ENCODE measurements around the gene PLD5. TPM values are rescaled to one million over a fixed set of nuclear protein-coding genes. Genes with fewer than 3 reads are reported as not detected.

The PLD5 gene
- polyA plus RNA-seq, 1 of the 3 experiments (the other 2 are of a cell fraction), result 0.08 TPM

GRCh38 chr1:242447689-242448088, 76.8 kb downstream of the PLD5 start:
- Histone ChIP-seq H3K79me2 (ENCODE audit: insufficient read depth) (no peaks in the 10 kb centered on the region), H2AFZ (ENCODE audit: low read depth) (no peak overlapping the region), H3K27ac (ENCODE audit: low read depth in 2 of 2, low read length in 1 of 2) (peak overlapping the region in 1 of 2 experiments; percentile 96; a peak in 2 of 4 replicates), H3F3A (replicated peaks; ENCODE audit: insufficient read depth) (no peaks in the 10 kb centered on the region), H3K9me3 (no peaks in the 10 kb centered on the region), H3K36me3 (replicated peaks in 1 of 2; ENCODE audit: control insufficient read depth in 1 of 2, insufficient read depth in 2 of 2, low read length in 1 of 2) (no peaks in the 10 kb centered on the region), H3K4me3 (ENCODE audit: low read depth in 2 of 2, low read length in 1 of 2) (peak overlapping the region in 1 of 2 experiments; percentile 27; a peak in 2 of 4 replicates), H3K4me1 (ENCODE audit: control insufficient read depth in 1 of 2, insufficient read depth in 2 of 2, low read depth in 1 of 2, low read length in 1 of 2) (peaks cover 0 to 22% of the 10 kb centered on the region in 2 experiments; a peak in 2 of 4 replicates), H3K4me2 (no peak overlapping the region), H3K27me3 (ENCODE audit: insufficient read depth) (no peaks in the 10 kb centered on the region), H3K9ac (no peak overlapping the region), H4K20me1 (ENCODE audit: insufficient read depth) (no peaks in the 10 kb centered on the region), H3K9me2 (no peaks in the 10 kb centered on the region)
- no peak for DNase-seq
- WGBS (ENCODE audit: low lambda C conversion rate), result 74% methylated on average over 7 of the region's 7 CpGs
- no peak for TF ChIP-seq SMC3 (IDR thresholded peaks at IDR 0.05; ENCODE audit: low read depth, low read length)
- no peak for TF ChIP-seq FOXM1 (IDR thresholded peaks at IDR 0.05; ENCODE audit: low read depth)
- TF ChIP-seq, protein P1, sequence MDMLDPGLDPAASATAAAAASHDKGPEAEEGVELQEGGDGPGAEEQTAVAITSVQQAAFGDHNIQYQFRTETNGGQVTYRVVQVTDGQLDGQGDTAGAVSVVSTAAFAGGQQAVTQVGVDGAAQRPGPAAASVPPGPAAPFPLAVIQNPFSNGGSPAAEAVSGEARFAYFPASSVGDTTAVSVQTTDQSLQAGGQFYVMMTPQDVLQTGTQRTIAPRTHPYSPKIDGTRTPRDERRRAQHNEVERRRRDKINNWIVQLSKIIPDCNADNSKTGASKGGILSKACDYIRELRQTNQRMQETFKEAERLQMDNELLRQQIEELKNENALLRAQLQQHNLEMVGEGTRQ (IDR thresholded peaks at IDR 0.05; ENCODE audit: borderline replicate concordance, low read depth, low read length), result no peak
- no peak for TF ChIP-seq TAF1 (IDR thresholded peaks at IDR 0.05; ENCODE audit: borderline replicate concordance, low read depth, low read length)
- TF ChIP-seq FOXJ3 (CRISPR knock-in tag; IDR thresholded peaks at IDR 0.05), result no peak
- ChIA-PET POLR2A (interaction anchor here (0.8 to 3.5 kb wide), 2 partner anchors 11 to 19 kb away, joined by 3 to 11 read pairs; no protein-coding TSS in a partner anchor), CTCF (interaction anchor here (1.7 kb wide), 1 partner anchor 22 kb away, joined by 3 read pairs; no protein-coding TSS in a partner anchor)

DNA sequence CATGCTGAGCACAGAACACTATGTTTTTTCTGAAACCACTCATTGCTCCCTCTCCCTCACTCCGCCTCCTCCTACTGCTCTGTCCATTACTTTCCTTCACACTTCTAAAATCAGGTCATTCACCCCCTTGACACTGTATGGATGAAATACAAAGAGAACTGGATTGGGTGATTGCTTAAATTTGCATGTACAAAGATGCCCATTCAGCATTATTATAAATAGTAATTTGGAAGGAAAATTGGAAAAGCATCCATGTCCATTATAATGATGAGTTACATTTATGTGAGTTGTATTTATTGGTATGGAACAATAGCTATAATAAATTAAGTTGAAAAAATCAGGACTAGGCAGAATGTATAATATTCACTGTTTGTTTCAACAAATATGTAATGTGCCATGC, 83.7 kb downstream of the PLD5 start:
- Histone ChIP-seq H4K20me1 (ENCODE audit: insufficient read depth) (no peaks in the 10 kb centered on the region), H3K36me3 (replicated peaks in 1 of 2; ENCODE audit: control insufficient read depth in 1 of 2, insufficient read depth in 2 of 2, low read length in 1 of 2) (no peaks in the 10 kb centered on the region), H3K9ac (no peak overlapping the region), H2AFZ (ENCODE audit: low read depth) (no peak overlapping the region), H3K9me3 (no peaks in the 10 kb centered on the region), H3K9me2 (no peaks in the 10 kb centered on the region), H3K27ac (ENCODE audit: low read depth in 2 of 2, low read length in 1 of 2) (no peak overlapping the region), H3K4me2 (no peak overlapping the region), H3F3A (replicated peaks; ENCODE audit: insufficient read depth) (no peaks in the 10 kb centered on the region), H3K4me3 (ENCODE audit: low read depth in 2 of 2, low read length in 1 of 2) (no peak overlapping the region), H3K4me1 (ENCODE audit: control insufficient read depth in 1 of 2, insufficient read depth in 2 of 2, low read depth in 1 of 2, low read length in 1 of 2) (peaks cover 0 to 9% of the 10 kb centered on the region in 2 experiments; a peak in 2 of 4 replicates), H3K27me3 (ENCODE audit: insufficient read depth) (no peaks in the 10 kb centered on the region), H3K79me2 (ENCODE audit: insufficient read depth) (no peaks in the 10 kb centered on the region)
- POLR2A ChIA-PET, result interaction anchor here (1.0 kb wide), 1 partner anchor 9 kb away, joined by 4 read pairs; no protein-coding TSS in a partner anchor
- no peak for DNase-seq
- CTCF ChIA-PET, result interaction anchor here (2.5 to 6.5 kb wide), 2 partner anchors 9 to 14 kb away, joined by 8 to 30 read pairs; no protein-coding TSS in a partner anchor
- TF ChIP-seq TEAD4 (IDR thresholded peaks at IDR 0.05; ENCODE audit: borderline replicate concordance, insufficient read depth) (no peak), NFIC (IDR thresholded peaks at IDR 0.05; ENCODE audit: borderline replicate concordance) (no peak), MXI1 (IDR thresholded peaks at IDR 0.05; ENCODE audit: low read depth, low read length) (no peak), GATA2 (CRISPR knock-in tag; IDR thresholded peaks at IDR 0.05) (no peak), MAX (IDR thresholded peaks at IDR 0.05; ENCODE audit: low read depth) (no peak), USF1 (IDR thresholded peaks at IDR 0.05; ENCODE audit: borderline replicate concordance, low read depth) (no peak)
- TF ChIP-seq, protein P2, sequence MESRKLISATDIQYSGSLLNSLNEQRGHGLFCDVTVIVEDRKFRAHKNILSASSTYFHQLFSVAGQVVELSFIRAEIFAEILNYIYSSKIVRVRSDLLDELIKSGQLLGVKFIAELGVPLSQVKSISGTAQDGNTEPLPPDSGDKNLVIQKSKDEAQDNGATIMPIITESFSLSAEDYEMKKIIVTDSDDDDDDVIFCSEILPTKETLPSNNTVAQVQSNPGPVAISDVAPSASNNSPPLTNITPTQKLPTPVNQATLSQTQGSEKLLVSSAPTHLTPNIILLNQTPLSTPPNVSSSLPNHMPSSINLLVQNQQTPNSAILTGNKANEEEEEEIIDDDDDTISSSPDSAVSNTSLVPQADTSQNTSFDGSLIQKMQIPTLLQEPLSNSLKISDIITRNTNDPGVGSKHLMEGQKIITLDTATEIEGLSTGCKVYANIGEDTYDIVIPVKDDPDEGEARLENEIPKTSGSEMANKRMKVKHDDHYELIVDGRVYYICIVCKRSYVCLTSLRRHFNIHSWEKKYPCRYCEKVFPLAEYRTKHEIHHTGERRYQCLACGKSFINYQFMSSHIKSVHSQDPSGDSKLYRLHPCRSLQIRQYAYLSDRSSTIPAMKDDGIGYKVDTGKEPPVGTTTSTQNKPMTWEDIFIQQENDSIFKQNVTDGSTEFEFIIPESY (IDR thresholded peaks at IDR 0.05; ENCODE audit: borderline replicate concordance, low read depth), result no peak
- TF ChIP-seq, protein P1 (IDR thresholded peaks at IDR 0.05; ENCODE audit: borderline replicate concordance, low read depth, low read length), result no peak
- TF ChIP-seq, protein P3, sequence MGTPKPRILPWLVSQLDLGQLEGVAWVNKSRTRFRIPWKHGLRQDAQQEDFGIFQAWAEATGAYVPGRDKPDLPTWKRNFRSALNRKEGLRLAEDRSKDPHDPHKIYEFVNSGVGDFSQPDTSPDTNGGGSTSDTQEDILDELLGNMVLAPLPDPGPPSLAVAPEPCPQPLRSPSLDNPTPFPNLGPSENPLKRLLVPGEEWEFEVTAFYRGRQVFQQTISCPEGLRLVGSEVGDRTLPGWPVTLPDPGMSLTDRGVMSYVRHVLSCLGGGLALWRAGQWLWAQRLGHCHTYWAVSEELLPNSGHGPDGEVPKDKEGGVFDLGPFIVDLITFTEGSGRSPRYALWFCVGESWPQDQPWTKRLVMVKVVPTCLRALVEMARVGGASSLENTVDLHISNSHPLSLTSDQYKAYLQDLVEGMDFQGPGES (IDR thresholded peaks at IDR 0.05; ENCODE audit: low read depth, low read length), result no peak
- 42% methylated on average over 1 of the region's 1 CpG for WGBS (ENCODE audit: low lambda C conversion rate)
